Liver (tissue), 3 donors: ENCODE results near the gene AGBL4.

Experiments
- EGR1 ChIP-seq, 2 donors: IDR thresholded peaks; 2 replicates each; pipeline ENCODE4 v1.6.1; 2016 to 2018; ENCODE audit warnings: antibody characterized with exemption in 2 of 2, low read depth in 2 of 2
- FOXA2 ChIP-seq: IDR thresholded peaks from 2 replicates; pipeline ENCODE4 v1.6.1; 2016; ENCODE audit warnings: antibody characterized with exemption
- GABPA ChIP-seq, 2 donors: IDR thresholded peaks in 1 of 2; conservative IDR thresholded peaks in 1 of 2; 2 replicates each; pipeline ENCODE4 v1.6.1; 2016; ENCODE audit warnings: antibody characterized with exemption in 2 of 2, mild to moderate bottlenecking in 1 of 2, moderate library complexity in 1 of 2
- HNF4A ChIP-seq, 2 donors: conservative IDR thresholded peaks; 2 replicates each; pipeline ENCODE4 v1.6.1; 2016; ENCODE audit warnings: antibody characterized with exemption in 2 of 2, mild to moderate bottlenecking in 2 of 2
- RAD21 ChIP-seq, 2 donors: IDR thresholded peaks; 2 replicates each; pipeline ENCODE4 v1.6.1; 2016; ENCODE audit warnings: antibody characterized with exemption in 2 of 2, mild to moderate bottlenecking in 2 of 2
- RXRA ChIP-seq, 2 donors: IDR thresholded peaks; 2 replicates each; pipeline ENCODE4 v1.6.1; 2017 to 2018; ENCODE audit warnings: antibody characterized with exemption in 2 of 2, mild to moderate bottlenecking in 1 of 2
- SP1 ChIP-seq: IDR thresholded peaks from 2 replicates; pipeline ENCODE4 v1.6.1; 2018; ENCODE audit warnings: antibody characterized with exemption, mild to moderate bottlenecking
- TAF1 ChIP-seq: conservative IDR thresholded peaks from 2 replicates; pipeline ENCODE4 v1.6.1; 2016; ENCODE audit warnings: antibody characterized with exemption, mild to moderate bottlenecking
- YY1 ChIP-seq: IDR thresholded peaks from 2 replicates; pipeline ENCODE4 v1.6.1; 2016; ENCODE audit warnings: antibody characterized with exemption, mild to moderate bottlenecking
- TF ChIP-seq, protein P1 (sequence below): fragments of 150-350 bp; IDR thresholded peaks from 2 replicates; pipeline ENCODE4 v1.5.1; 2017; ENCODE audit warnings: improper control_type of control experiment, low read depth, low read length; ENCODE audit not compliant: missing input control
- TF ChIP-seq, protein P2 (sequence below): IDR thresholded peaks from 2 replicates; pipeline ENCODE4 v1.6.1; 2016; ENCODE audit warnings: antibody characterized with exemption
- TF ChIP-seq, protein P3 (sequence below): IDR thresholded peaks from 2 replicates; pipeline ENCODE4 v1.6.1; 2016; ENCODE audit warnings: antibody characterized with exemption
- TF ChIP-seq, protein P4 (sequence below): IDR thresholded peaks from 2 replicates; pipeline ENCODE4 v1.6.1; 2016; ENCODE audit warnings: antibody characterized with exemption
- donor health status: healthy.
- donor health status: healthy.

DNA sequence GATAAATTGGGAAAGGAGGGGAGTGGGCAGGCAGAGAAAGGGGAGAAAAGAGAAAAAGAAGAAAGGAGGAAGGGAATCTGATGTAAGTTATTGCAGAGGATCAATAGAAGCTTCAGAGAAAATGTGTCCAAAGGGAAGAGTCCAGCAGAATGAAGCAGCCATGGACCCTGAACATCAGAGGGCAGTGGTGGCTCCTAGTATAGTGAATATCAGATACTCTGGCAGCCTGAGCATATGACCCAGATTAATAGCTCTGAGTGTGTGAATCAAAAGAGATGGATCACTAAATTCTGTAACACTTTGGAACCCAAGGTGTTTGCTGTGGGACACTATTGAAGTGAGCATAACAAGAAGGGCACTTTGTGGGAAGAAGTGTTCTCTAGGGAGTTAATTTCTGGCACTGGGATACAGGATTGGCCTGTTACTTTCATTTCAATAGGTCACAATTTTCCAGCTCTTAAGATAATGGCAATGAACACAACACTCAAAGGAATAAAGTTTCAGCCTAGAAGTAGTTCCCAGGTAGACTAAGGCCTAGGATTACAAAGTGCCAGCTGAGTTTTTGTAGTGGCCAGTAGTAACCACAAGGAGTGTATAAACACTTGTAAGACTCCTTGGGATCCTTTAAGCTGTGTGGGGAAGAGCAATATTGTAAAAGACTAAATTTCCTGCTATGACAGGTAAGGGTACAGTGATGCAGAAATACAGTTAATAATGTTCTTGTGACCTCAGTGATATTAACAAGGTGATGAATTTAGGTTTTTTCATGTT, 1082.6 kb downstream of the AGBL4 start:
- TF ChIP-seq, protein P1, sequence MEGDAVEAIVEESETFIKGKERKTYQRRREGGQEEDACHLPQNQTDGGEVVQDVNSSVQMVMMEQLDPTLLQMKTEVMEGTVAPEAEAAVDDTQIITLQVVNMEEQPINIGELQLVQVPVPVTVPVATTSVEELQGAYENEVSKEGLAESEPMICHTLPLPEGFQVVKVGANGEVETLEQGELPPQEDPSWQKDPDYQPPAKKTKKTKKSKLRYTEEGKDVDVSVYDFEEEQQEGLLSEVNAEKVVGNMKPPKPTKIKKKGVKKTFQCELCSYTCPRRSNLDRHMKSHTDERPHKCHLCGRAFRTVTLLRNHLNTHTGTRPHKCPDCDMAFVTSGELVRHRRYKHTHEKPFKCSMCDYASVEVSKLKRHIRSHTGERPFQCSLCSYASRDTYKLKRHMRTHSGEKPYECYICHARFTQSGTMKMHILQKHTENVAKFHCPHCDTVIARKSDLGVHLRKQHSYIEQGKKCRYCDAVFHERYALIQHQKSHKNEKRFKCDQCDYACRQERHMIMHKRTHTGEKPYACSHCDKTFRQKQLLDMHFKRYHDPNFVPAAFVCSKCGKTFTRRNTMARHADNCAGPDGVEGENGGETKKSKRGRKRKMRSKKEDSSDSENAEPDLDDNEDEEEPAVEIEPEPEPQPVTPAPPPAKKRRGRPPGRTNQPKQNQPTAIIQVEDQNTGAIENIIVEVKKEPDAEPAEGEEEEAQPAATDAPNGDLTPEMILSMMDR = no peak
- TF ChIP-seq SP1 = no peak
- no peak for TF ChIP-seq EGR1 (IDR thresholded peaks at IDR 0.05; ENCODE audit: low read depth in 2 of 2)
- no peak for TF ChIP-seq TAF1
- TF ChIP-seq, protein P2, sequence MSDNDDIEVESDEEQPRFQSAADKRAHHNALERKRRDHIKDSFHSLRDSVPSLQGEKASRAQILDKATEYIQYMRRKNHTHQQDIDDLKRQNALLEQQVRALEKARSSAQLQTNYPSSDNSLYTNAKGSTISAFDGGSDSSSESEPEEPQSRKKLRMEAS = no peak
- TF ChIP-seq, protein P3, sequence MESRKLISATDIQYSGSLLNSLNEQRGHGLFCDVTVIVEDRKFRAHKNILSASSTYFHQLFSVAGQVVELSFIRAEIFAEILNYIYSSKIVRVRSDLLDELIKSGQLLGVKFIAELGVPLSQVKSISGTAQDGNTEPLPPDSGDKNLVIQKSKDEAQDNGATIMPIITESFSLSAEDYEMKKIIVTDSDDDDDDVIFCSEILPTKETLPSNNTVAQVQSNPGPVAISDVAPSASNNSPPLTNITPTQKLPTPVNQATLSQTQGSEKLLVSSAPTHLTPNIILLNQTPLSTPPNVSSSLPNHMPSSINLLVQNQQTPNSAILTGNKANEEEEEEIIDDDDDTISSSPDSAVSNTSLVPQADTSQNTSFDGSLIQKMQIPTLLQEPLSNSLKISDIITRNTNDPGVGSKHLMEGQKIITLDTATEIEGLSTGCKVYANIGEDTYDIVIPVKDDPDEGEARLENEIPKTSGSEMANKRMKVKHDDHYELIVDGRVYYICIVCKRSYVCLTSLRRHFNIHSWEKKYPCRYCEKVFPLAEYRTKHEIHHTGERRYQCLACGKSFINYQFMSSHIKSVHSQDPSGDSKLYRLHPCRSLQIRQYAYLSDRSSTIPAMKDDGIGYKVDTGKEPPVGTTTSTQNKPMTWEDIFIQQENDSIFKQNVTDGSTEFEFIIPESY = no peak
- TF ChIP-seq YY1 = no peak
- peak; percentile 16 to 17 for TF ChIP-seq HNF4A (conservative IDR thresholded peaks at IDR 0.05)
- no peak for TF ChIP-seq RXRA (IDR thresholded peaks at IDR 0.05)
- TF ChIP-seq RAD21 (IDR thresholded peaks at IDR 0.05) = peak; percentile 42 to 68
- TF ChIP-seq FOXA2 = no peak
- no peak for TF ChIP-seq GABPA (IDR thresholded peaks at IDR 0.05 in 1 of 2, conservative IDR thresholded peaks at IDR 0.05 in 1 of 2)
- TF ChIP-seq, protein P4, sequence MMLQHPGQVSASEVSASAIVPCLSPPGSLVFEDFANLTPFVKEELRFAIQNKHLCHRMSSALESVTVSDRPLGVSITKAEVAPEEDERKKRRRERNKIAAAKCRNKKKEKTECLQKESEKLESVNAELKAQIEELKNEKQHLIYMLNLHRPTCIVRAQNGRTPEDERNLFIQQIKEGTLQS = no peak
